Measurements from ENCODE around the gene ZFR2.

Gene ZFR2

DNA sequence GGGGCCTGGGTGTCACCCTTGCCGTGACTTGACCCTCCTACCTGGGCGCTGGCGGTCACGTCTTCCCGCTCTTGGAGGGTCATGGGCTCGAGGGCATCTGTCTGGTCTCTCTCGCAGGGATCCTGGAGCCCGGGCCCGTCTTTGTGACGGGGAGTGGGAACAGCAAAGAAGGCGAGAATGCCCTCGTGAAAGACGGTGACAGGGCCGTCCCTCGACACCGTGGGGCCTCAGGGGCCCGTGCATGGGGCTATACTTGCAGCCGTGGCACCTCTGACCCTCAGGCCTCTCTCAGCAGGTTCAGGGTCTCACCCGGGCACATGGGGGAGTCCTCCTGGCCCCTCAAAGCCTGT lies 61.7 kb downstream of the ZFR2 start:
- H3K27ac ChIP-seq (ENCODE audit: low read depth, low read length): no peak overlapping the region
- peaks cover 19% of the 10 kb centered on the region for H3K4me1 ChIP-seq (ENCODE audit: control insufficient read depth, low read length)
- H3K79me2 ChIP-seq (ENCODE audit: control insufficient read depth, low read length): no peaks in the 10 kb centered on the region
- H4K20me1 ChIP-seq (ENCODE audit: control insufficient read depth, insufficient read depth, low read depth, low read length): no peaks in the 10 kb centered on the region
- H3K36me3 ChIP-seq (ENCODE audit: control insufficient read depth, low read length): no peaks in the 10 kb centered on the region
- no peak for TF ChIP-seq EZH2phosphoT487 (IDR thresholded peaks at IDR 0.05; ENCODE audit: borderline replicate concordance, low read length)
- no peak overlapping the region for H3K4me3 ChIP-seq (ENCODE audit: low read length)
- H3F3A ChIP-seq (ENCODE audit: control insufficient read depth, insufficient read depth): no peaks in the 10 kb centered on the region; the same call in 1 of the 2 replicates
- H3K27me3 ChIP-seq (ENCODE audit: control insufficient read depth, low read length): peaks cover 18% of the 10 kb centered on the region
- H3K4me2 ChIP-seq (ENCODE audit: low read length): no peak overlapping the region
- H3K9me2 ChIP-seq (replicated peaks; ENCODE audit: control insufficient read depth, low read length): no peaks in the 10 kb centered on the region
- H3K9me3 ChIP-seq (ENCODE audit: control insufficient read depth, insufficient read depth, low read length): peaks cover 4% of the 10 kb centered on the region; the same call in 1 of the 2 replicates

DNA sequence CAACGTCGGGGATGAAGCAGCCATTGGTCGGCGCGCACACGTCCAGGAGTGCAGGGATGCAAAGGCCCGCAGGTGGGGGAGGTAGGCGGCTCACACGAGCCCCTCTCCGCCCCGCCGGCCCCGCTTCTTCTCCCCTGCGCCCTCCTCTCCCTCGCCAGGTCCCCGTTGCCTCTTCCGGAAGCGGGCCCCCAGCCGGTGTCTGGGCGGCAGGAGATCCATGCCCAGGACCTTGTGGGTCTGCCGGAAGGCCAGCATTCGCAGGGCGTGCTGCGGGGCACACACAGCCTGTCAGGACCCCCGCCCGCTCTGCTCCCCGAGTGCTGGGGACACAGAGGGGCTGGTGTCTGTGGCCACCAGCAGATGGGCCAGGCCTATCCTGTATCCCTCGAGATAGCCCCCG lies 63.0 kb downstream of the ZFR2 start:
- Histone ChIP-seq H3K4me3 (ENCODE audit: low read length) (no peak overlapping the region), H3F3A (ENCODE audit: control insufficient read depth, insufficient read depth) (no peaks in the 10 kb centered on the region; the same call in 1 of the 2 replicates), H3K79me2 (ENCODE audit: control insufficient read depth, low read length) (no peaks in the 10 kb centered on the region), H3K9me3 (ENCODE audit: control insufficient read depth, insufficient read depth, low read length) (peaks cover 4% of the 10 kb centered on the region; the same call in 1 of the 2 replicates), H3K4me1 (ENCODE audit: control insufficient read depth, low read length) (peaks cover 11% of the 10 kb centered on the region), H3K36me3 (ENCODE audit: control insufficient read depth, low read length) (no peaks in the 10 kb centered on the region), H3K4me2 (ENCODE audit: low read length) (no peak overlapping the region), H3K27me3 (ENCODE audit: control insufficient read depth, low read length) (peaks cover 25% of the 10 kb centered on the region), H3K9me2 (replicated peaks; ENCODE audit: control insufficient read depth, low read length) (no peaks in the 10 kb centered on the region), H4K20me1 (ENCODE audit: control insufficient read depth, insufficient read depth, low read depth, low read length) (no peaks in the 10 kb centered on the region), H3K27ac (ENCODE audit: low read depth, low read length) (no peak overlapping the region)
- TF ChIP-seq, protein P1, sequence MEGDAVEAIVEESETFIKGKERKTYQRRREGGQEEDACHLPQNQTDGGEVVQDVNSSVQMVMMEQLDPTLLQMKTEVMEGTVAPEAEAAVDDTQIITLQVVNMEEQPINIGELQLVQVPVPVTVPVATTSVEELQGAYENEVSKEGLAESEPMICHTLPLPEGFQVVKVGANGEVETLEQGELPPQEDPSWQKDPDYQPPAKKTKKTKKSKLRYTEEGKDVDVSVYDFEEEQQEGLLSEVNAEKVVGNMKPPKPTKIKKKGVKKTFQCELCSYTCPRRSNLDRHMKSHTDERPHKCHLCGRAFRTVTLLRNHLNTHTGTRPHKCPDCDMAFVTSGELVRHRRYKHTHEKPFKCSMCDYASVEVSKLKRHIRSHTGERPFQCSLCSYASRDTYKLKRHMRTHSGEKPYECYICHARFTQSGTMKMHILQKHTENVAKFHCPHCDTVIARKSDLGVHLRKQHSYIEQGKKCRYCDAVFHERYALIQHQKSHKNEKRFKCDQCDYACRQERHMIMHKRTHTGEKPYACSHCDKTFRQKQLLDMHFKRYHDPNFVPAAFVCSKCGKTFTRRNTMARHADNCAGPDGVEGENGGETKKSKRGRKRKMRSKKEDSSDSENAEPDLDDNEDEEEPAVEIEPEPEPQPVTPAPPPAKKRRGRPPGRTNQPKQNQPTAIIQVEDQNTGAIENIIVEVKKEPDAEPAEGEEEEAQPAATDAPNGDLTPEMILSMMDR (IDR thresholded peaks at IDR 0.05; ENCODE audit: low read depth, low read length, poor library complexity, severe bottlenecking): no peak

DNA sequence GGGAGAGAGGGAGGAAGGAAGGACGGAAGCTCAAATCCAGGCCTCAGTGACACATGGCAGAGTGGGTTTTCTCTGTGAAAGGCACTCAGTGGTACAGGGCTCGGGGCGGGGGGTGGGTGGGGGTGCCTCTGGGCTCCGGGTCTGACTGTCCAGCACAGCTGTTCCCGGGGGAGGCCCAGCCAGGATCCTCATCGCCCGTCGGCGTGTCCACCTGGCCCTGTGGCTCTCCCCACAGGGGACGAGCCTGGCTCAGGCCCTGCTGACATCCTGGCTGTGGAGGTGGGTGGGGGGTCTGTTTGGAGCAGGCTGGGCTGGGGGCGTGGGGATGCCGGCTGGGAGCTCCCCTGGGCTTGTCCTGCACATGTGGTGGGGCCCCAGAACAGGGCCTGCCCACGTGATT lies 64.4 kb downstream of the ZFR2 start:
- H3K27ac ChIP-seq (ENCODE audit: low read depth, low read length): no peak overlapping the region
- H3K79me2 ChIP-seq (ENCODE audit: control insufficient read depth, low read length): no peaks in the 10 kb centered on the region
- no peaks in the 10 kb centered on the region for H4K20me1 ChIP-seq (ENCODE audit: control insufficient read depth, insufficient read depth, low read depth, low read length)
- H3K9me3 ChIP-seq (ENCODE audit: control insufficient read depth, insufficient read depth, low read length): peaks cover 4% of the 10 kb centered on the region; the same call in 1 of the 2 replicates
- H3K36me3 ChIP-seq (ENCODE audit: control insufficient read depth, low read length): no peaks in the 10 kb centered on the region
- no peaks in the 10 kb centered on the region for H3K4me1 ChIP-seq (ENCODE audit: control insufficient read depth, low read length)
- TF ChIP-seq, protein P1 (IDR thresholded peaks at IDR 0.05; ENCODE audit: low read depth, low read length, poor library complexity, severe bottlenecking): no peak
- TF ChIP-seq EZH2phosphoT487 (IDR thresholded peaks at IDR 0.05; ENCODE audit: borderline replicate concordance, low read length): no peak
- H3K4me3 ChIP-seq (ENCODE audit: low read length): no peak overlapping the region
- H3K4me2 ChIP-seq (ENCODE audit: low read length): no peak overlapping the region
- H3F3A ChIP-seq (ENCODE audit: control insufficient read depth, insufficient read depth): no peaks in the 10 kb centered on the region; the same call in 1 of the 2 replicates
- H3K9me2 ChIP-seq (replicated peaks; ENCODE audit: control insufficient read depth, low read length): no peaks in the 10 kb centered on the region
- peaks cover 14% of the 10 kb centered on the region for H3K27me3 ChIP-seq (ENCODE audit: control insufficient read depth, low read length)

DNA sequence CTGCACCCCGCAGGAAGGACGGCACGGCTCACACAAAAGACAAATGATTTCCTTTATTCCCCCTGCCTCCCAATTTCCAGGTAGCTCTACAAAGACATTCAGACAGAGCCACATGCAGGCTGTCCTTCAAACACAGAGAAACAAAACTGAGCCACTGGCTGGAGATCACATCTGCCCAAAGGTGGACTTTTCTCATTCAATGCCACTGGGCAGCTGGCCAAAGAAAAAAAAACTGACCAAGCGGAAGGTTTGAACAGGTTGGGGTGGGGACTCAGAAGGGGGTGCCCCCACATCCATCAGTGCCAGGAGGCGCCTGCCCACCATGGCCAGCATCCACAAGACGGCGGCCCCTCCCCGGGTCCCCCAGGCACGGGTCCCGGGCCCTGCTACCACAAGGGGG lies 64.9 kb downstream of the ZFR2 start:
- Histone ChIP-seq H3K27me3 (ENCODE audit: control insufficient read depth, low read length) (peaks cover 14% of the 10 kb centered on the region), H3K9me2 (replicated peaks; ENCODE audit: control insufficient read depth, low read length) (no peaks in the 10 kb centered on the region)

More for the DNA sequence above, 64.9 kb downstream of the ZFR2 start:
- Histone ChIP-seq H3K36me3 (ENCODE audit: control insufficient read depth, low read length) (no peaks in the 10 kb centered on the region), H3K4me1 (ENCODE audit: control insufficient read depth, low read length) (no peaks in the 10 kb centered on the region), H3K79me2 (ENCODE audit: control insufficient read depth, low read length) (no peaks in the 10 kb centered on the region), H3K27ac (ENCODE audit: low read depth, low read length) (no peak overlapping the region), H3K4me3 (ENCODE audit: low read length) (no peak overlapping the region), H3K4me2 (ENCODE audit: low read length) (no peak overlapping the region), H4K20me1 (ENCODE audit: control insufficient read depth, insufficient read depth, low read depth, low read length) (no peaks in the 10 kb centered on the region), H3F3A (ENCODE audit: control insufficient read depth, insufficient read depth) (no peaks in the 10 kb centered on the region; the same call in 1 of the 2 replicates), H3K9me3 (ENCODE audit: control insufficient read depth, insufficient read depth, low read length) (peaks cover 4% of the 10 kb centered on the region; the same call in 1 of the 2 replicates)
- TF ChIP-seq, protein P1 (IDR thresholded peaks at IDR 0.05; ENCODE audit: low read depth, low read length, poor library complexity, severe bottlenecking): no peak
- TF ChIP-seq EZH2phosphoT487 (IDR thresholded peaks at IDR 0.05; ENCODE audit: borderline replicate concordance, low read length): no peak
